ENCODE results near the gene PSMC5.

GRCh38 chr17:63798572-63799106, 28.6 kb upstream of the PSMC5 start:
- no peak for TF ChIP-seq CTCF (IDR thresholded peaks at IDR 0.05)
- TF ChIP-seq POLR2A (IDR thresholded peaks at IDR 0.05): no peak
- TF ChIP-seq POLR2AphosphoS5 (IDR thresholded peaks at IDR 0.05): no peak
- no peak for TF ChIP-seq EP300 (IDR thresholded peaks at IDR 0.05; ENCODE audit: low read depth)
